ENCODE results near the gene FAM107B. TPM values are rescaled to one million over a fixed set of nuclear protein-coding genes. Genes with fewer than 3 reads are reported as not detected.

The FAM107B gene
- total and polyA plus RNA-seq, 2 experiments from 2014 or later: 11.0 to 17.6 TPM

GRCh38 chr10:14665865-14666857, 108.5 kb downstream of the FAM107B start:
- H3K27me3 Mint-ChIP-seq (ENCODE audit: insufficient read depth, low read depth, poor library complexity): no peaks in the 10 kb centered on the region
- Histone ChIP-seq H3K4me2 (no peak overlapping the region), H3F3A (replicated peaks; ENCODE audit: low read depth) (no peaks in the 10 kb centered on the region), H3K9me2 (ENCODE audit: insufficient read depth) (no peaks in the 10 kb centered on the region), H4K20me1 (replicated peaks; ENCODE audit: insufficient read depth) (no peaks in the 10 kb centered on the region), H3K27me3 (ENCODE audit: insufficient read depth) (no peaks in the 10 kb centered on the region), H3K27ac (ENCODE audit: low read depth) (no peak overlapping the region), H3K4me1 (ENCODE audit: insufficient read depth) (no peaks in the 10 kb centered on the region), H3K4me3 (no peak overlapping the region), H3K79me2 (replicated peaks; ENCODE audit: insufficient read depth) (no peaks in the 10 kb centered on the region), H3K36me3 (ENCODE audit: insufficient read depth) (no peaks in the 10 kb centered on the region), H2AFZ (no peak overlapping the region)
- H3K36me3 Mint-ChIP-seq (ENCODE audit: low read depth): 0 out of 3 replicates have a peak, but pooled peaks cover 3% of the 10 kb centered on the region
- DNase-seq (ENCODE audit: low spot score) (no peak), ATAC-seq (no peak)
- H3K27ac Mint-ChIP-seq: no peak overlapping the region
- no peak overlapping the region for H3K4me3 Mint-ChIP-seq
- H3K4me1 Mint-ChIP-seq: no peaks in the 10 kb centered on the region
- peaks cover 9% of the 10 kb centered on the region; the same call in 2 of the 3 replicates for H3K9me3 Mint-ChIP-seq
- no peak for TF ChIP-seq NANOG (IDR thresholded peaks at IDR 0.05; ENCODE audit: borderline replicate concordance)
- no peak for TF ChIP-seq ZNF114 (CRISPR knock-in tag; IDR thresholded peaks at IDR 0.05)
- TF ChIP-seq REST (IDR thresholded peaks at IDR 0.05; ENCODE audit: unreplicated experiment): peak; percentile 64

GRCh38 chr10:14665304-14665703, 109.4 kb downstream of the FAM107B start:
- Histone ChIP-seq H3K4me3 (no peak overlapping the region), H3K9me2 (ENCODE audit: insufficient read depth) (no peaks in the 10 kb centered on the region; the same call in none of the 2 replicates), H3K36me3 (ENCODE audit: insufficient read depth) (no peaks in the 10 kb centered on the region), H2AFZ (no peak overlapping the region), H3K27ac (ENCODE audit: low read depth) (no peak overlapping the region), H3K4me2 (no peak overlapping the region), H3K79me2 (replicated peaks; ENCODE audit: insufficient read depth) (no peaks in the 10 kb centered on the region), H3F3A (replicated peaks; ENCODE audit: low read depth) (no peaks in the 10 kb centered on the region), H4K20me1 (replicated peaks; ENCODE audit: insufficient read depth) (no peaks in the 10 kb centered on the region), H3K27me3 (ENCODE audit: insufficient read depth) (no peaks in the 10 kb centered on the region), H3K4me1 (ENCODE audit: insufficient read depth) (no peaks in the 10 kb centered on the region)
- no peak for ATAC-seq
- no peak for DNase-seq (ENCODE audit: low spot score)
- H3K4me3 Mint-ChIP-seq: no peak overlapping the region
- H3K27me3 Mint-ChIP-seq (ENCODE audit: insufficient read depth, low read depth, poor library complexity): no peaks in the 10 kb centered on the region
- H3K27ac Mint-ChIP-seq: no peak overlapping the region
- H3K9me3 Mint-ChIP-seq: peaks cover 6% of the 10 kb centered on the region; the same call in 1 of the 3 replicates
- H3K4me1 Mint-ChIP-seq: no peaks in the 10 kb centered on the region
- H3K36me3 Mint-ChIP-seq (ENCODE audit: low read depth): no peaks in the 10 kb centered on the region
- TF ChIP-seq JUNB (IDR thresholded peaks at IDR 0.05; ENCODE audit: unreplicated experiment): no peak
- TF ChIP-seq ZNF462 (CRISPR knock-in tag; IDR thresholded peaks at IDR 0.05): no peak
- no peak for TF ChIP-seq EZH2 (IDR thresholded peaks at IDR 0.05; ENCODE audit: low read depth, unreplicated experiment)
- no peak for TF ChIP-seq POLR2AphosphoS5 (IDR thresholded peaks at IDR 0.05; ENCODE audit: low read depth)
- no peak for TF ChIP-seq EZH2phosphoT487 (IDR thresholded peaks at IDR 0.05; ENCODE audit: unreplicated experiment)
- no peak for TF ChIP-seq ETS1 (IDR thresholded peaks at IDR 0.05)

All from GM23338 (cell line).